PFSK-1 (cell line): ENCODE results near the gene IGSF9B.

Experiments
- FOXP2 ChIP-seq: optimal IDR thresholded peaks from 2 replicates; pipeline ENCODE3; 2011; ENCODE audit warnings: borderline replicate concordance, control low read depth, inconsistent platforms; ENCODE audit not compliant: insufficient read depth; ENCODE audit errors: extremely low read length, extremely low read depth
- POLR2AphosphoS5 ChIP-seq: IDR thresholded peaks from 2 replicates; pipeline ENCODE4 v1.6.1; 2012; ENCODE audit warnings: low read depth, mild to moderate bottlenecking, control low read depth, low read length, moderate library complexity
- SIN3A ChIP-seq: IDR thresholded peaks from 2 replicates; pipeline ENCODE4 v1.6.1; 2012; ENCODE audit warnings: mild to moderate bottlenecking, low read length, moderate library complexity, borderline replicate concordance; ENCODE audit not compliant: insufficient read depth
- TAF1 ChIP-seq: IDR thresholded peaks from 2 replicates; pipeline ENCODE4 v1.6.1; 2012; ENCODE audit warnings: low read length, control low read depth, borderline replicate concordance; ENCODE audit not compliant: insufficient read depth
- TF ChIP-seq, protein P1 (sequence below), 2 experiments: IDR thresholded peaks; 2 replicates each; pipeline versions ENCODE4 v1.6.1 to v1.8.0; 2011 to 2012; ENCODE audit warnings: low read depth in 2 of 2, low read length in 2 of 2, control low read depth in 1 of 2, inconsistent platforms in 1 of 2, mild to moderate bottlenecking in 1 of 2, moderate library complexity in 1 of 2; ENCODE audit not compliant: insufficient read depth in 1 of 2

GRCh38 chr11:133995066-133995465, 38.3 kb upstream of the IGSF9B start:
- TF ChIP-seq POLR2AphosphoS5 = no peak
- no peak for TF ChIP-seq TAF1
- TF ChIP-seq, protein P1, sequence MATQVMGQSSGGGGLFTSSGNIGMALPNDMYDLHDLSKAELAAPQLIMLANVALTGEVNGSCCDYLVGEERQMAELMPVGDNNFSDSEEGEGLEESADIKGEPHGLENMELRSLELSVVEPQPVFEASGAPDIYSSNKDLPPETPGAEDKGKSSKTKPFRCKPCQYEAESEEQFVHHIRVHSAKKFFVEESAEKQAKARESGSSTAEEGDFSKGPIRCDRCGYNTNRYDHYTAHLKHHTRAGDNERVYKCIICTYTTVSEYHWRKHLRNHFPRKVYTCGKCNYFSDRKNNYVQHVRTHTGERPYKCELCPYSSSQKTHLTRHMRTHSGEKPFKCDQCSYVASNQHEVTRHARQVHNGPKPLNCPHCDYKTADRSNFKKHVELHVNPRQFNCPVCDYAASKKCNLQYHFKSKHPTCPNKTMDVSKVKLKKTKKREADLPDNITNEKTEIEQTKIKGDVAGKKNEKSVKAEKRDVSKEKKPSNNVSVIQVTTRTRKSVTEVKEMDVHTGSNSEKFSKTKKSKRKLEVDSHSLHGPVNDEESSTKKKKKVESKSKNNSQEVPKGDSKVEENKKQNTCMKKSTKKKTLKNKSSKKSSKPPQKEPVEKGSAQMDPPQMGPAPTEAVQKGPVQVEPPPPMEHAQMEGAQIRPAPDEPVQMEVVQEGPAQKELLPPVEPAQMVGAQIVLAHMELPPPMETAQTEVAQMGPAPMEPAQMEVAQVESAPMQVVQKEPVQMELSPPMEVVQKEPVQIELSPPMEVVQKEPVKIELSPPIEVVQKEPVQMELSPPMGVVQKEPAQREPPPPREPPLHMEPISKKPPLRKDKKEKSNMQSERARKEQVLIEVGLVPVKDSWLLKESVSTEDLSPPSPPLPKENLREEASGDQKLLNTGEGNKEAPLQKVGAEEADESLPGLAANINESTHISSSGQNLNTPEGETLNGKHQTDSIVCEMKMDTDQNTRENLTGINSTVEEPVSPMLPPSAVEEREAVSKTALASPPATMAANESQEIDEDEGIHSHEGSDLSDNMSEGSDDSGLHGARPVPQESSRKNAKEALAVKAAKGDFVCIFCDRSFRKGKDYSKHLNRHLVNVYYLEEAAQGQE (IDR thresholded peaks at IDR 0.05; ENCODE audit: insufficient read depth in 1 of 2, low read depth in 2 of 2, low read length in 2 of 2) = no peak
- no peak for TF ChIP-seq SIN3A
- TF ChIP-seq FOXP2 = no peak
